COLO829 (cell line): ENCODE data around the gene HOXC13.

Experiments
- DNase-seq: peaks from one replicate; pipeline ENCODE4 v3.0.0; 2012; ENCODE audit warnings: low spot score

HOXC13 gene

DNA sequence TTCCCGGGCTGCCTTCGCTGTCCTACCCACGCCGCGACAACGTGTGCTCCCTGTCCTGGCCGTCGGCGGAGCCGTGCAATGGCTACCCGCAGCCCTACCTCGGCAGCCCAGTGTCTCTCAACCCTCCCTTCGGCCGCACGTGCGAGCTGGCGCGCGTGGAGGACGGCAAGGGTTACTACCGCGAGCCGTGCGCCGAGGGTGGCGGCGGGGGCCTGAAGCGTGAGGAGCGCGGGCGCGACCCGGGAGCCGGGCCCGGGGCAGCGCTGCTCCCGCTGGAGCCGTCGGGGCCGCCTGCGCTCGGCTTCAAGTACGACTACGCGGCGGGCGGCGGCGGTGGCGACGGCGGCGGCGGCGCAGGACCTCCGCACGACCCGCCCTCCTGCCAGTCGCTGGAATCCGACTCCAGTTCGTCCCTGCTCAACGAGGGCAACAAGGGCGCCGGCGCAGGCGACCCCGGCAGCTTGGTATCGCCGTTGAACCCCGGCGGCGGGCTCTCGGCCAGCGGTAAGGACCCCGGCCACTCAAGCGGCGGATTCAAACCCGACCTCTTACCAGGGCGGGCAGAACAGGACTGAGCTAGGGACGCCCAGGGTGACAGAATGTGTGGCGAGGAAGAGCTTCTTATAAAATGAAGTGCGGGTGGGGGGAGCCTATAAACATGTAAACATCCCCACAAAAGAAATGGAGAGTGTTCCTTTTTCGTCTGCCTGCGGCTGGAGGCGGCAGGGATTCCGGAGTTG lies 16.6 kb downstream of the HOXC13 start:
- DNase-seq = no peak

DNA sequence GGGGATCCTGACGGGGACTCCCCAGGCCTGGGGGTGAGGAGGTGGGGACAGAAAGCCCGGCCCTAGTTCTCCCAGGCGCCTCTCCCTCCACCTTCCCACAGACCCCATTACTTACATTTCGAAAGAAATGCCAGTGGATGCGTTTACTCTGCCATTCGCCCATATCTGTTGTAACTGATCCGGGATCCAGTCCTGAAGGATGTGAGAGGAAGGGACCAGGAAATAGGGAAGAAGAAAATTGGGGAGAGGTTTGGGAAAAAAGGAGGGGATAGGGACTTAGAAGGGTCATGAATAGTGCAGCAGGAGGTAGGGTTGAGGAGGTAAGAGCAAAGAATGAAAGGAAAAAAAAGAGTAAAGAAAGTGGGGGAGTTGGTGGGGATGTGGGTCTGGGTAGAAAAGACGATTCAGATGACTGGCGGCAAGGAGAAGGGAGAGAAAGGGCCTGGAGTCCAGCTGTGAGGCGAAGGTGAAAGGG lies 17.2 kb downstream of the HOXC13 start:
- no peak for DNase-seq

DNA sequence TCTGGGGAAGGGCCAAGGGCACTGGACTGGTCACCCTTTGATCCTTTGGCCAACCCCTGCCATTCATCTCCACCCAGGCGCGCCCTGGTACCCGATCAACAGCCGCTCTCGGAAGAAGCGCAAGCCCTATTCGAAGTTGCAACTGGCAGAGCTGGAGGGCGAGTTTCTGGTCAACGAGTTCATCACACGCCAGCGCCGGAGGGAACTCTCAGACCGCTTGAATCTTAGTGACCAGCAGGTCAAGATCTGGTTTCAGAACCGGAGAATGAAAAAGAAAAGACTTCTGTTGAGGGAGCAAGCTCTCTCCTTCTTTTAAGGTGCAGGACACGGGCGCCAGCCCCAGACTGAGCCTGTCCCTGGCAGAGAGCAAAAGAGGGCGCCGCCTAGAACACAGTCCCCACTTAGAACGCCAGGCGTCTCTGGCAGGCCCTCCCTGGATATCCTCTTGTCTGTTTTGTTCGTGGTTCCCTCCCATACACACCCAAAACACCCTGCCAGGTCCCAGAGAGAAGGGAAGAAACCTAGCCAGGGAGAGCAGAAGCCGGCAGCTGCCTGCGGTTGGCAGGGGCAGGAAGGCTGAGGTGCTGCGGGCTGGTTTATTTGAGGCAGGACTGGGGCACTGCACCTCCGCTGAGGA lies 17.7 kb downstream of the HOXC13 start:
- no peak for DNase-seq

DNA sequence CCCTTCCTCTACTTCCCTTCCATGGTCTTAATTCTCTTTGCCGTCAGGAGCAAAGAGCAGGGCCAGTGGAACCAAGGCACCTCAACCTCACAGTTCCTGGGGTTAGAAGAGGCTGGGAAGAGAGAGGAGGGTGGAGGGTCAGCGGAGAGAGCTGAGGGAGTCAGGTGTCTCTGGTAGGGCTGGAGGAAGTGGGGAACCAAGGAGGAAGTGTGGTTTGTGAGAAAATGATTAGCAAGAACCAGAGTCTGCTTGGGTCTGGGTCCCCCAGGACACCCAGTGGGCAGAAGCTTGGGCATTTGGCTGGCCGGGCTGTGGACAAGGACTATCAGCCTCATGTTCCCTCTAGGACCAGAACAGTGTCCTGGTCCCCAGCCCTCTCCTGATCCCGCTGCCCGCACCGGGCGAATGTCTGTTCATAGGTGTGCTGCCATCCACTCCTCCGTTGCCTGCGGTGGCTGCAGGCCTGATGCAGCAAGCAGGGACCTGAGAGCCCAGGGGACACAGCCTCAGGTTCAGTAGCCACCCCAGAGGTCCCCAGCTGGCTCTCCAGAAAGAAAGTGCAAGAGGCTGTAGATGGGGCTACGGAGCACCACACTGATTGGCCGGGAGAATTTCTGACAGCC lies 18.4 kb downstream of the HOXC13 start:
- DNase-seq = no peak

DNA sequence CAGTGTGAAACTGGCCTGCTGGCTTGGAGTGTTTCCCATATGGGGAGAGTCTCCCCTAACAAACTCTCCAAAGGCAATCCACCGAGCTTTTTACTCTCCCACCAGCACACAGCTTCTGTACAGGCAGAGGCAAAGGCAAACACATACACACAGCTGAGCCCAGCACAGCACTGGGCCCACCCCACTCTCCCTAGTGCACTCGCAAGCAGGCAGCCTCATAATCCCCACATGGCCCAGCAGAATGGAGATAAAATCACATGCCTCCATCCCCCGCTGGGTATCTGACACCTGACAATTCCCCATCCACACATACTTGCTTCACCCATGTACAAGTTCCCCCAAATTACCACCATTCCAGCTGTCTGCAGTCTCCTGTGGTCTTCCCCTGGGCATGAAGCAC lies 19.5 kb downstream of the HOXC13 start:
- DNase-seq = no peak

DNA sequence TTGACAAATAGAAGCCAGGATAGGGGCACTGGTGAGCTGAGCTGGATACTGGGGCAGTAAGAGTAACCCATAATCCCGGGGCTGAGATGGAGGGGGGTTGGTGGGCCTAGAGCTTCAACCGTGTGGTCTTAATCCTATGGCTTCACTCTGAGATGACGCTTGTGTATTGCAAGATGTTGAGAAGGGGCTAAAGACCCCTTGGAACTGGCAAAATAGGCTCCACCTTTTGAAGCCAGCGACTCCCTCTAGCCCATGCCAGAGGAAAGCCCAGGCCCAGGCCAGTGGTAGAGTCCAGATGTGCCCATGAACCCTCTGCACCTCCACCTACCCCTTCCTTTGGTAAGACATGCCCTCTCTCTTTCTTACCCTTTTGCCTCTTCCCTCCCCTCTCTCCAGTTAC lies 20.7 kb downstream of the HOXC13 start:
- DNase-seq = no peak

DNA sequence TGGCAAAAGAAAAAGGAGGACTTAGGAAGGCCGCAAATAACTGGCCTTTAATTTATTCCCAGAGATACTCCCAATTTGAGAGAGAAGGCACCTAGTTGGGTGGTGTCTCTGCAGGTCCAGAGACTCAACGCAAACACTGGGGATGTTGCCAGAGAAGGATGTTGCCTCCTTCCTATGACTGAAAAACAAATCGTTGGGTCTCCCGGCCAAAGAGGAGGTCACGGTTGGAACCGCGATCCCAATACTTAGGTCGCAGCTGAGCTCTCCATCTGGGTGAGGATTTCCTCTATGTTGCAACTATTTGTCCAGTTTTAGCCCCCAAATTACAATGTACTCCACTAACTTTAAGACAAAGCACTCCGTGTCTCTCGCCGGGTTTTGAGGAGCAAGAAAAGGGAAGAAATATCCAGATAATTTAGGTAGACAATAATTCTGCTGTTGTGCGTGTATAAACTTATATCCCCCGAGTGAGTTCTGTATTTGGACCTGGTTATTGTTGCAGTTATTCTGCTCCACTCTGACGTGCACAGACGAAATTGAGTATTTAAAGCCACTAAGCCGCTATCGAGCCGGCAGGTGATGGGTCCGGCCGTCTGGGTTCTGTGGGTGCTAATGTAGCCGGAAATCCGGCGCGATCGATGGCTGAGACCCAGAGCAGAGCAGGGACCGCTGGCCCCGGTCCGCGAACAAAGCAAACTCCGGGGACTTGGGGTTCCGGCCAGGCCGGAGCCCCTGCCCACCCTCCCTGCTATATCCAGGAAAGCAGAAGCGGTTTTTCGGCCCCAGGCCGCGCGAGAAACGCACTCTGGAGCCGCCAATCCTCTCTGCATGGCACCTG lies 21.8 kb downstream of the HOXC13 start:
- DNase-seq = no peak

DNA sequence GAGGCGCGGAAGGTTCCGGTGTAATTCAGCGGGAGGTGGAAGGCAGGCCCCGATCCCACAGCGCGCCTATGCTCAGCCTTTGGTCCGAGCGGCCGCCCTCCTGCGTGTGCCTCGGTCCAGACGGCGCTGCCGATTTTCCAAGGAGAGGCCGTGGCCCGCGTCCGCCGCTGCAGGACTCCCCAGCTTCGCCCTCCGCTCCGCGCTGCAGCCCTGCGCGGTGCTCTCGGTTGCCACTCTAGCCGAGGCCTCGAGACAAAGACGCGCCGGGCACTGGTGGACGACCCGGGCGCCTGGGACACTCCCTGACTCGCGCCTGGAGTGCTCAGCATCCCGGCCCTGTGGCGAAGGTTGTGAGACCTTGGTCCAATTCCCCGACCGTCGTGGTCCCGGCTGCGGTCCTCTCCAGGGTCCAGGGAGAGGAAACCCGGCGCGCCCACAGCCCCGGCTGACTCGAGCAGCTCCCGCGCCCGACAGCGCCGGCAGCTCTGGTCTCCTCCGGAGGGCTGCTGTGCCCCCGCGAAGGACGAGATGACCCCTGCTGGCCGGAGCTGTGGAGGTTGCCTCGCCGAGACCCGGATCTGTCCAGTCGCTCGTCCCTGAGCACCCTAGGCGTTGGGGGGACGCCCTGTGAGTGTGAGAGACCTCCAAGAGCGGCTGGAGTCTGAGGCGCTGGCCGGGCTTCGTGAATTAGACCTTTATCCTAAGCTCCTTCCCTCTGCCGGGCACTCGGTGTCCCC lies 22.6 kb downstream of the HOXC13 start:
- DNase-seq = no peak

DNA sequence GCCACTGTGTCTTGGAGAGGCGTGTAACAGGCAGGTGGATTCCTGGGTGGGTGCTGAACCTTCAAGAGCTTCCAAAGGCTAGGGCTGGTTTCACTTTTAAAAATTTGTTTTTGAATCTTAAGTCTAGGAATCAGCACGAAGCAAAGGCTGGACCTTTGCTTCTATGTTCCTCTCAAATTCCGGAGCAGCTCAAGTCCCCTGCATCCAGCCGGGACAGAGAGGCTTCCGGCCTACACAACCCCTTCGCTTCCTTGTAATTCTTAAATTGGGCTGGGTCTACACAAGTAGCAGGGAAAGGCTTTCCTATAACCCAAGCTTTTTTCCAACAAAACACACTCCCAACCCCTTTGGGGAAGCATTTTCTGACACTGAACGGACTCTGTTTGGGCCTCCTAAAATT lies 24.4 kb downstream of the HOXC13 start:
- no peak for DNase-seq

DNA sequence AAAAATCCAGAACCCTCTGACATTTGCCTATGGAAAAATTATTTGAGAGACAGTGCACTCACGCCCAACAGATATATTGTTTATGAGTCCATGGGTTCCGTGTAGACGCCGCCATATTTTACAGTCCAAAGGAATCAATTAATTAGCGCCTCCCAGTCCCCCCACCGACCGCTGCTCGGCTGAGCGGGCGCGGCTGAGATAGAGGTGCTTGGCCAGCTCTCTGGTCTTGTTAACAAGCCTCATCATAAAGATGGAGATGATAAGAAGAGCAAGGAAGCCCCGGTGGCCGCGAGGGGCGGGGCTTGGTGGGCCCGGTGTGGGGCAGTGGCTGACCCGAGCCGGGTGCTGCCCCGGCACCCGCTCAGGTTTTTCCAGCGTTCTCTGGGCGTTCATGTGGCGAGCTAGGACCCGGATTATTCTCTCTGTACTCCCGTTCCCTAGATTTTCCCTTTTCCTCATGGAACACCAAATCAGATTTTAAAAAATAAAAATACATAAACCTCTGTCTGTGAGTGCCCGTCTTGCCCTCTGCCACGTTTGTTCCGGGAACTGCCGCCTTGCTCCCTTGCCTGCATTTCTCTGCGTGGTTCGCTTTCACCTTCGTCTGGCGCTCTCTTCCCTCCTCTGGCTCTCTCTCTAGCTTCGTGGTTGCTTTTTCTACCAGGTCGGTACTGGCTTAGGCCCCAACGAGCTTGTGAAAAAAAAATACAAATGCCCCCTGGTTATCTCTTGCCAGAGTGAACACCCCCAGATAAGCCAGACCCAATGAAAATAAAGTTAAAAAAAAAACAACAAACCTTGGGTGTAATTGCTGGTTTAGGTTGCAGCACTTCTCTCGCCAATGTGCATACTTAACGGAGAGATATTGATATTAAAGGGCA lies 25.0 kb downstream of the HOXC13 start:
- no peak for DNase-seq

DNA sequence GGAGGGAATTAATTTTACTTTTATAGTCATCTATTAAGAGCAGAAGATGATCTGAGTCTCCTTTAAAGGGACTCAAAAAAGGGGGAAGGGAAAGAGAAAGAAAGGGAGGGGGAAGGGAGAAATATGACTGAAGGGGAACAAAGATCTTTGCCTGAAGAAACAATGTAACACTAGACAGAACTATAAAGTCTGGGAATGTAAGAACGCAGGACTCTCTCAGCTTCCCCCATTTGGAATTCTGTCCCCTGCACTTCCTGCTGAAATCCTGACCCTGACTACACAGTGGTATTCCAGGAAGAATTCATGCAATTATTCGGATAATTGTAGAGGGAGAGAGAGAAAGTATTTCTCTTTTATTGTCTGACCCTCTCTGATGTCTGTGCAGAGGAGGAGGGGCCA lies 25.7 kb downstream of the HOXC13 start:
- DNase-seq = no peak

DNA sequence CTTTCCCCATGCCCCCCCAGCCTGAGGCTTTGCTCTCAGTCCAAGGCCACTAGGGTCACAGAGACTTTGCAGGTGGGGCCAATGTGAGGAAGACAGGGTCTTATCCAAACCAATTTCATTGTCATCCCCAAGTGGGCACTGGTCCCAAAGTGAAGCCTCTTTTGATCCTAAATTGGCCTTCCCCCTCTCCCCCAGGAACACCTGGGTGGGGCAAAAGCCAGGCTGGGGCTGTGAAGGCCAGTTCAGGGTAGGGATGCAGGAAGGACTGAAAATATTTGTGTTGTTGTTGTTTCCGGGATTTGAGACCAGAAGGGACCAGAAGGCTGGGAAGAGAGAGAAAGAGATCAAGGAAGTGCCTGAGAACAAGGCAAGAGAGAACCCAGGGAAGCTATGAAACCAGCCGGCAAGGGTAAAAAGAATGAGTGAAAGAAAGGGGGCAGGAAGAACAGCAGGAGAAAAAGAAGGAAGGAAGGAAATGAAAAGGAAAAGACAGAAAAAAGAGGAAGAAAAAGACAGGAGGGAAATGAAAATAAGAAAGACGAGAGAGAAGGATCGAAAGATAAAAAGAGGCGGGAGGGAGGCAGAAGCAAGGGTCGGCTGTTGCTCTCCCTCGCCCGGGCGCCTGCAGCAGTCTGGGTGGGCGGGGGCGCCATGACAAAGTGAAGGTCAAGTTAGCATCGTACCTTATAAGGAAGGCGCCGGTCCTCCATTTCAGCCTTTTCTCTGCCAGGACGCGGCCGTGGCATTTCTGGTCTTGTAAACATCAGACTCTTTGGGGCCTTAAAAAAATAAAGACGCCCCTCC lies 26.9 kb downstream of the HOXC13 start:
- DNase-seq = no peak

DNA sequence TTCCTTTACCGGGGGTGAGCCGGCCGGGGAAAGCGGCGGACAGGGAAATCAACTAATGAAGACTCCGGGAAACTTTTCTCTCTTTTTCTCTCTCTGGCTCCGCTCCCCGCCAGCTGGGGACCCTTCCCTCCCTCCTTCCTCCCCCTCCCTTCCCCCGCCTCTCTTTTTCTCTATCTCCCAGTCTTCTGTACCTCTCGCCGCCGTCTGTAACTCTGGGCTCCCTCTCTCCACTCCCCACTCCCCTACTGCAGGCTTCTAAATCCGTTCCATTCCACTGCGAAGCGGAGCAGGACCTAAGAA lies 27.4 kb downstream of the HOXC13 start:
- no peak for DNase-seq

DNA sequence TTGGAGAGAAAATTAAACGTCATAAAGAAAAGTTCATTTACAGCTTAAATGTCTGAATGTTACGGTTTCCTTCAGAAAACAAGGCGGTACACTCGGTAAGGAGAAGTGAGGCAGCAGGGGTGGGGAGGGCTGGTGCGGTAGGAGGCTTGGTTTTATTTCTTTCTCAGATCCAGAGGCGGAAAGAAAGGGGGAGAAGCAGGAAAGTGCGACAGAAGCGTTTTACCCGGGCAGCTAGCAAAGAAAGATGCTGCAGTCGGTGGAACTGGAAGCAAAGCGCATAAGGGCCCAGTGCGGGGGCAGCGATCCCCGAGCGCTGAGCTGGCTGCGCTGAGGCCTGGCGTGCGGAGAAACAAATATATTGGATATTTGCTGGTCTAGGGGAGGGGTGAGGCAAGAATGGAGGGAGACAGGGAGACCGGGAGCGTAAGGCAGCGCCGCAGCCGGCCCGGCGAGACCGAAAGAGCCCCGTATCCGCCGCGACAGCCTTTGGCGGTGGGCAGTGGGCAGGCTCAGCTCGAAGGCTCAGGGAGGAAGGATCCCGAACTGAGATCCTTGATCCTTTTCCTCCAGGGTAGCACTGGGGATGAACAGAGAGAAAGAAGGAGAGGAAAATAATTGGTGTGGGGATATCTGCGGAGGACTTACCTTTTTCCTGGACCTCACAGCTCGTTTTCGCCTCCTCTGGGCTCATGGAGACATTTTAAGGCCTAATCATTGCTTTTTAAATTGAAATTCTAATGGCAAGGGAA lies 27.9 kb downstream of the HOXC13 start:
- DNase-seq = no peak

DNA sequence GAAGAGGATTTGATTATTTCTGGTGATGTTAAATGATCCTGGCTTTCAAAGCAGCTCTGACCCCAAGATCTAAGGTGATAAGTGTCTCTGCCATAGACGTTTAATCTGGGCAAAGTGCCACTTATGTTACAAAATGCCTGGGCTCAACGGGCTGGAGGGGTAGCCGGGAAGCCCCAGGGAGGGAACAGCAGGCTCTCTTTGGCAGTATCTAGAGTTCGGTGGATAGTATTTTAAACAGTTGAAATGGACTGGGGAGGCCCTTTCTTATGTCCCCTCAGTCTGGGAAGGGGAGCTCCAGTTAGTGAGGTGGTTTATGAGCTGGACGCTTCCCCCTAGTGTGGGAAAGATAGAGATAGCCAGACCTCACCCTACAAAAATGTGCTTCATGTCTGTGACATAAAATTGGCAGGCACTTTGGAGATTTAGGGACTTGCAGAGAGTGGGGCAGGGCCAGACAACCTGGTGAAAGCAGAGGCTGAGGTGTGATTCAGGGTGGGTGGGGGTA lies 28.8 kb downstream of the HOXC13 start:
- DNase-seq = no peak

DNA sequence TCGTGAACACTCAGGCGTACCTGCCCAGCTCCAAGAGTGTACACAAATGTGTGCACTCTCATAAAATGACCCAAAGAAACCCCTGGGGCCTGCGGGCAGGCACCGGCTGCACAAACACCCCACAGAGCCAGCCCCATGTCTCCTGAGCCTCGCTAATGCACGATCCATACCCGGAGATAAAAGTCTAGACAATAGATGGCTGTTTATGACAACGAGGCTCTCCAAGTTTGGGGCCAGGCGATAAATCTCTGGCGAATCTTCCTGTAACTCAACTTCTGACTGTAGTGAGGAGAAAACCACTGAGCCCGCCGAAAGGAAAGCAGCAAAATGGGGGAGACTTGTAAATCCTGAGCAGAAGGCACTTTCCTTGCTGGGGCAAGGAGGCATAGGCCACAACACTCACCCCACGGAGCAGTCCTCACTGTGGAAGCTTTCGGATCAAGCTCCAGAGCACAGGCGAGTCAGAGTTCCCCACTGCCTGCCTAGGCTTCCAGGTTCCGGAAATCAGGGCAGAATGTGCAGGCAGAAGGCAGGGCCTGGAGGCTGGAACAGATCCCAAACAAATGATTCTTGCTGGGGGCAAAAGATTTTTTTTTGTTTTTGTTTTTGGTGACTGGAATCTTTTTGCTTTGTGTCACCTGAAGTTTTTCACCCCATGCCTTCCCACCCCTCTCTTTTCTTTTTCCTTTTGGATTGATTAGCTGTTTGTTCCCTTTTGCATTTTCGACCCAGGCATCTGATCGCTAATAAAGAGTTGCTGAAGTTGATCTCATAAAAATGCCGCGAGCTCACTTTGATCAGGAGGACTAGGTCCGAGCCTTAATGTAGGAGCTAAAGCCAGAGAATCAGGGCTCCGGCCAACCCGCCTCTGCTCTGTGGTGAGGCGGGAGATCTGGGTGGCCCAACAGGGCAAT lies 29.8 kb downstream of the HOXC13 start:
- no peak for DNase-seq

DNA sequence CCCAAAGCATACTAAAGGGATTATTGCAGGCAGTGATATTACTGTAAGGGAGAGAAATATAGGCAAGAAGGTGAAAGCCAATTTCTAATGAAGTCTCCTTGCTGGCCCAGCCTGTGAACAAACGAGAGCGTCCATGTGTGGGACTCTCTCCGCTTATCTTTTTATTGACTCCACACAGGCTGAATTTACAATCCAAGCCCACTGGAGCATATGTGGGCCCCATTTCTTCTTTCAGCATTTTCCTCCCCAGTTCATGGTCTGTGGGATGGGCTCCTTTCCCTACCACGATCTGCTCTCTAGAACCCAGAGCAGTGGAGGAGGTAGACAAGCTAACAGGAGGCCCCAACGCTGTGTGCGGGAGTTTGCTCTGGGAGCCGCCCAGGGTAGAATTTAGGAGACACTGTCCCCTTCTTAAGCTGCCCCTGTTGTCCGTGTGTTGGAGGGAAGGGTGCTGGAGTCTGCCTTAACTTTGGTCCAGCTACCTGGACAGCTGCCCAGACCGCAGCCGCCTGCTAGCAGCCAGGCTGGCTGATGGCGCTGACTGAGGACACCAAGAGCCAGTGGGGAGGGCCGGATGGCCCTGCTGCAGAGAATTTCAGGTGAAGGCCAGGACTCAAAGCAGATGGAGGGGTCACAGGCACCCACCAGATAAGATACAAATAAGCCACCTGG lies 31.1 kb downstream of the HOXC13 start:
- DNase-seq = no peak

DNA sequence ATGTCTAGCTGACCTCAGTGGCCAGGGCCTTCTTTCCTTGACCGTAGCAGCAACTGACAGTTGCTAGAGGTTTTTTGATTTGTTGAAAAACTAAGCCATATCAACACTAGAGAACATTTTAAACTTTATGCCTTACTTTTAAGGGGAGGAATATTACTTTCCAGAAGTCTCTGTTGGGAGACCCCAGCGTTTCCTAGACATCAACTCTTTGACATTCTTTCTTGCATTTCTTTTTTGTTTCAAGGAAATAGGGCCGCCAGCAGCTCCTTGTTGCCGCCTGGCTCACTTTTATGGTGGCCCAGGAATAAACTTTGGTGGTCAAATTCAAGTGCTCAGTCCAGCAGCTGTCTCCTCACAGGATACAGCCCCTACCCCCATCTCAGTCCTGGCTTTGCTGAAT lies 31.8 kb downstream of the HOXC13 start:
- no peak for DNase-seq
